PC-9 (cell line): ENCODE measurements around the gene OSBPL10. TPM values are rescaled to one million over a fixed set of nuclear protein-coding genes. Genes with fewer than 3 reads are reported as not detected.

Experiments
- BruUV-seq: library from RNA; stranded (reverse); fragments of 400-500 nt; replicated peaks from 2 replicates; lab custom pipeline; 2021; lab: Mats Ljungman, UMichigan
- CTCF ChIA-PET: fragments of 300-600 bp; sonication (Branson Sonifier 250); formaldehyde crosslinking; loops from one replicate; lab custom pipeline; 2022; ENCODE audit warnings: antibody characterized with exemption; lab: Charles Lee
- POLR2A ChIA-PET: fragments of 300-600 bp; sonication (Branson Sonifier 250); formaldehyde crosslinking; loops from one replicate; lab custom pipeline; 2022; ENCODE audit warnings: antibody characterized with exemption; ENCODE audit not compliant: unreplicated experiment; lab: Charles Lee
- DNase-seq, 2 experiments: peaks; one replicate each; pipeline versions ENCODE4 v3.0.0 to v3.0.0-alpha.2; 2015 to 2022; ENCODE audit warnings: mixed read lengths in 1 of 2
- H2AFZ ChIP-seq: fragments of 200-600 bp; sonication (generic); 2 replicates; pipeline ENCODE4 v1.8.1; 2017; ENCODE audit warnings: antibody characterized with exemption
- H3F3A ChIP-seq: fragments of 200-600 bp; sonication (generic); 2 replicates; pipeline ENCODE4 v1.8.1; 2017; ENCODE audit warnings: antibody characterized with exemption, mild to moderate bottlenecking, low read depth; ENCODE audit not compliant: insufficient read depth
- H3K27ac ChIP-seq: fragments of 200-600 bp; sonication (generic); 2 replicates; pipeline ENCODE4 v1.6.1; 2016; ENCODE audit warnings: mixed run types
- H3K27me3 ChIP-seq: fragments of 200-600 bp; sonication (generic); 2 replicates; pipeline ENCODE4 v1.6.1; 2016; ENCODE audit warnings: low read depth, mixed run types; ENCODE audit not compliant: insufficient read depth
- H3K36me3 ChIP-seq: fragments of 200-600 bp; sonication (generic); 2 replicates; pipeline ENCODE4 v1.6.1; 2016; ENCODE audit warnings: low read depth, mixed run types
- H3K4me1 ChIP-seq: fragments of 200-600 bp; sonication (generic); replicated peaks from 2 replicates; pipeline ENCODE4 v1.6.1; 2016; ENCODE audit warnings: mixed run types; ENCODE audit not compliant: insufficient read depth
- H3K4me2 ChIP-seq: fragments of 200-600 bp; sonication (generic); 2 replicates; pipeline ENCODE4 v1.6.1; 2017; ENCODE audit warnings: mixed run types
- H3K4me3 ChIP-seq: fragments of 200-600 bp; sonication (generic); 2 replicates; pipeline ENCODE4 v1.6.1; 2016; ENCODE audit warnings: mixed run types
- H3K79me2 ChIP-seq: fragments of 200-600 bp; sonication (generic); 2 replicates; pipeline ENCODE4 v1.6.1; 2017; ENCODE audit warnings: low read depth, mixed run types
- H3K9me2 ChIP-seq: fragments of 200-600 bp; sonication (generic); 2 replicates; pipeline ENCODE4 v1.8.1; 2017; ENCODE audit warnings: mild to moderate bottlenecking; ENCODE audit not compliant: insufficient read depth
- H3K9me3 ChIP-seq: fragments of 200-600 bp; sonication (generic); 2 replicates; pipeline ENCODE4 v1.8.1; 2016; ENCODE audit warnings: low read depth; ENCODE audit not compliant: insufficient read depth
- H4K20me1 ChIP-seq: fragments of 200-600 bp; sonication (generic); 2 replicates; pipeline ENCODE4 v1.8.1; 2017; ENCODE audit not compliant: insufficient read depth
- EZH2 ChIP-seq: fragments of 200-600 bp; sonication (generic); IDR thresholded peaks from 2 replicates; pipeline ENCODE4 v1.8.0; 2017; ENCODE audit warnings: antibody characterized with exemption, low read depth
- intact Hi-C: fragments of 100-400 bp; cut with micrococcal nuclease; formaldehyde crosslinking; loops from one replicate; pipeline ENCODE4 v1.10.0; 2022; ENCODE audit not compliant: unreplicated experiment
- total RNA-seq: library from RNA; stranded (reverse); gene quantifications from 2 replicates; pipeline ENCODE4 v1.2.3, GENCODE V29; 2021
- TF ChIP-seq, protein P1 (sequence below): fragments of 200-600 bp; sonication (generic); conservative IDR thresholded peaks from 2 replicates; pipeline ENCODE4 v1.6.1; 2017; ENCODE audit warnings: mixed run types, antibody characterized with exemption, mild to moderate bottlenecking, moderate library complexity

OSBPL10 gene
- total RNA-seq, 1 experiment from 2014 or later: 42.0 TPM

- CTCF ChIA-PET: no interaction called here
- DNase-seq: no peak
- Histone ChIP-seq H3K27ac (no peak overlapping the region), H3K27me3 (no peaks in the 10 kb centered on the region), H3K4me3 (no peak overlapping the region), H3K4me2 (no peak overlapping the region), H3F3A (no peaks in the 10 kb centered on the region), H3K36me3 (no peaks in the 10 kb centered on the region), H3K4me1 (0 out of 2 replicates have a peak, but pooled peaks cover 3% of the 10 kb centered on the region), H2AFZ (no peak overlapping the region), H4K20me1 (no peaks in the 10 kb centered on the region), H3K9me2 (no peaks in the 10 kb centered on the region), H3K79me2 (no peaks in the 10 kb centered on the region), H3K9me3 (no peaks in the 10 kb centered on the region)
- no peak for TF ChIP-seq EZH2
- TF ChIP-seq, protein P1, sequence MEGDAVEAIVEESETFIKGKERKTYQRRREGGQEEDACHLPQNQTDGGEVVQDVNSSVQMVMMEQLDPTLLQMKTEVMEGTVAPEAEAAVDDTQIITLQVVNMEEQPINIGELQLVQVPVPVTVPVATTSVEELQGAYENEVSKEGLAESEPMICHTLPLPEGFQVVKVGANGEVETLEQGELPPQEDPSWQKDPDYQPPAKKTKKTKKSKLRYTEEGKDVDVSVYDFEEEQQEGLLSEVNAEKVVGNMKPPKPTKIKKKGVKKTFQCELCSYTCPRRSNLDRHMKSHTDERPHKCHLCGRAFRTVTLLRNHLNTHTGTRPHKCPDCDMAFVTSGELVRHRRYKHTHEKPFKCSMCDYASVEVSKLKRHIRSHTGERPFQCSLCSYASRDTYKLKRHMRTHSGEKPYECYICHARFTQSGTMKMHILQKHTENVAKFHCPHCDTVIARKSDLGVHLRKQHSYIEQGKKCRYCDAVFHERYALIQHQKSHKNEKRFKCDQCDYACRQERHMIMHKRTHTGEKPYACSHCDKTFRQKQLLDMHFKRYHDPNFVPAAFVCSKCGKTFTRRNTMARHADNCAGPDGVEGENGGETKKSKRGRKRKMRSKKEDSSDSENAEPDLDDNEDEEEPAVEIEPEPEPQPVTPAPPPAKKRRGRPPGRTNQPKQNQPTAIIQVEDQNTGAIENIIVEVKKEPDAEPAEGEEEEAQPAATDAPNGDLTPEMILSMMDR: no peak
- no TSS peak for BruUV-seq
- intact Hi-C loops: no loop called here
- POLR2A ChIA-PET: no interaction called here
These were observed 51.1 kb downstream of the OSBPL10 start for GRCh38 chr3:31929826-31930502.

DNA sequence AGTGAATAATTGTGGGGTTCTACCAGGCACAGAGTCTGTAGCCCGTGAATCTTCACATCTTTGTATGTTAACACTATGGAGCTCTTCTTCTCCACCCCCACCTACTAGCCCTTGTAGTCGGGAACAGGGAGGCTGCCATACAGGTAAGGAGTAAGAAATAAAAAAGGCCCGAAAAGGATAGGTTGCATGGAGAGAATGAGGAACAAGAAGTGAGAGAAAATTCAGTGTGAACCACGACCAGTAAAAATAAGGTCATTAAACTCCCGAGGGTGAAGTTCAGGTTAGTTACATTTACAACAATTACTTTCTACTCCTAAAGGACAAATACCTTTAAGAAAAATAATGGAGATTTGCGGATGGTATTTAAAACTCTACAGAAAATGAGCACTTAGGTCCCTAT lies 53.3 kb downstream of the OSBPL10 start:
- POLR2A ChIA-PET: no interaction called here
- no peaks in the 10 kb centered on the region for H3K79me2 ChIP-seq
- H4K20me1 ChIP-seq: no peaks in the 10 kb centered on the region
- no peak for DNase-seq
- intact Hi-C loops: no loop called here
- no peaks in the 10 kb centered on the region for H3K36me3 ChIP-seq
- H3K27ac ChIP-seq: no peak overlapping the region
- no peak overlapping the region for H3K4me3 ChIP-seq
- TF ChIP-seq EZH2: no peak
- H3K9me3 ChIP-seq: no peaks in the 10 kb centered on the region
- H3K4me2 ChIP-seq: no peak overlapping the region
- H2AFZ ChIP-seq: no peak overlapping the region
- no peaks in the 10 kb centered on the region for H3F3A ChIP-seq
- H3K9me2 ChIP-seq: no peaks in the 10 kb centered on the region
- H3K27me3 ChIP-seq: no peaks in the 10 kb centered on the region
- BruUV-seq: no TSS peak
- no peaks in the 10 kb centered on the region for H3K4me1 ChIP-seq
- CTCF ChIA-PET: no interaction called here

GRCh38 chr3:31926543-31926942 lies 54.5 kb downstream of the OSBPL10 start:
- no peaks in the 10 kb centered on the region for H3K4me1 ChIP-seq
- no peak overlapping the region for H3K4me2 ChIP-seq
- no peaks in the 10 kb centered on the region for H3K9me3 ChIP-seq
- no TSS peak for BruUV-seq
- TF ChIP-seq, protein P1: no peak
- no peak for TF ChIP-seq EZH2
- no peak overlapping the region for H3K4me3 ChIP-seq
- H2AFZ ChIP-seq: no peak overlapping the region
- no peaks in the 10 kb centered on the region for H3K9me2 ChIP-seq
- no peaks in the 10 kb centered on the region for H3K36me3 ChIP-seq
- intact Hi-C loops: no loop called here
- H3K27ac ChIP-seq: no peak overlapping the region
- H3K79me2 ChIP-seq: no peaks in the 10 kb centered on the region
- ChIA-PET CTCF (no interaction called here), POLR2A (no interaction called here)
- H3K27me3 ChIP-seq: no peaks in the 10 kb centered on the region
- no peaks in the 10 kb centered on the region for H4K20me1 ChIP-seq
- DNase-seq: no peak
- no peaks in the 10 kb centered on the region for H3F3A ChIP-seq

DNA sequence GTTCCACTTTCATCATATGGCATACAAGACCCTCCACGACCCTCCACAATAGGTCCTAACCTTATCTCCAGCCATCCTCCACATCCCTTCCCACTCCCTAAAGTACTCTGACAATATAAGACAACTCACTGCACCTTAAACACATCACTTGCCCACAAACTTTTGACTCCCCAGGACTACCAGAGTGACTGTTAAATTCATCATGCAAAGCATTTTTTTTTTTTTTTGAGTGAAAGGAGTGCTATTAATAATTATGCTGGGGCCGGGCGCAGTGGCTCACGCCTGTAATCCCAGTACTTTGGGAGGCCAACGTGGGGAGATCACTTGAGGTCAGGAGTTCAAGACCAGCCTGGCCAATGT lies 55.8 kb downstream of the OSBPL10 start:
- Histone ChIP-seq H3K4me2 (no peak overlapping the region), H2AFZ (no peak overlapping the region), H3K9me3 (no peaks in the 10 kb centered on the region), H3K27ac (no peak overlapping the region), H3K9me2 (no peaks in the 10 kb centered on the region), H3K27me3 (no peaks in the 10 kb centered on the region), H3K79me2 (no peaks in the 10 kb centered on the region), H3F3A (no peaks in the 10 kb centered on the region), H4K20me1 (no peaks in the 10 kb centered on the region), H3K4me1 (no peaks in the 10 kb centered on the region), H3K4me3 (no peak overlapping the region), H3K36me3 (no peaks in the 10 kb centered on the region)
- intact Hi-C loops: no loop called here
- ChIA-PET POLR2A (no interaction called here), CTCF (no interaction called here)
- DNase-seq: no peak
- TF ChIP-seq, protein P1: no peak
- no peak for TF ChIP-seq EZH2
- no TSS peak for BruUV-seq
